Esophagus squamous epithelium (tissue), 4 donors: ENCODE results near the gene DCDC2C.

Experiments used
- POLR2A ChIP-seq, 4 donors: fragments of 450-650 bp; IDR thresholded peaks; one replicate each; pipeline ENCODE4 v1.6.1; 2017; ENCODE audit warnings: antibody characterized with exemption in 4 of 4, mild to moderate bottlenecking in 4 of 4, moderate library complexity in 3 of 4
- TF ChIP-seq, protein P1 (sequence below), 6 experiments: fragments of 450-650 bp in 4 of 6; fragments of 200-600 bp in 2 of 6; sonication (generic) in 2 of 6; IDR thresholded peaks; one replicate each; pipeline ENCODE4 v1.5.1; 2016 to 2019; ENCODE audit warnings: antibody characterized with exemption in 6 of 6, mild to moderate bottlenecking in 4 of 6, moderate library complexity in 4 of 6

DNA sequence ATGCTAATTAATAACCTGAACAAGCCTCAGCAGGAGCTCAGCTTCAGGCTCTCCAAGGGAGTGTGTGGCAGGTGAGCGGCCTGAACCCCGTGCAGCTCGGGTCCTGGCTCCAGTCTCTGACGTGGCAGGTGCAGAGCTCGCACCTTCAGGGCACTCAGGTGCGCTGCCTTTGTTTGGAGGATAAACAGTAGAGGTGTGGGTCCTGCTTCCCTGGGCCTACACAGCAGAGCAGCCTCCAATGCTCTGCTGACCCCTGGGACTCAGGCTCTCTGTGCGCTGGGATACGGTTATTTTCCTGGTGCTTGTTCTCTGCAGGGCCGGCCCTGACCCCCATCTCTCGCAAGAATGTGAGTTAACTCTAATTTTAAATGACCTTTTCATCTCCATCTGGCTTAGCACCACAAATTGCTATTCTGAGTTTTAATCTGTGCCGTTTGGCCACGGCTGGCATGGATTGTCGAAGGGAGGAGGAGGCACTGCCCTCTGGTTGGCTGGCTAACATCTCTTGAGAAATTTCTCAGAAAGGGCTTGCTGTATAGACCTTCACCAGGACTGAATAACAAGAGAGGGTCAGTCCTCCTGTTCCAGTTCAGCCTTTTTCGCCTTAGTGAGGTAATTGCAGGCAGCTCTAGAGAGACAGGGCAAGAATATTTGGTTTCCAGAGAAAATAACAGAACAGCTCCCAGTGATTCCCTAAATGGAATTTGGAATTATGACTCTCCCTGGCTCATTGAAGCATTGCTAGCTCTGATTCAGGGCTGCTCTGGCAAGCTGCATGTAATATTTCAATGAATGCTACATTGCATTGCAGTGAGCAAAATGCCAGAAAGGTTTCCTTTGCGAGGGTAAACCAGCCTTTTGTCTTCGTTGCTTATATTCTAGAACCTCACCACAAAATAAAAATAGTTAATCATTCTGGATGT is 161.8 kb downstream of the DCDC2C start:
- TF ChIP-seq, protein P1, sequence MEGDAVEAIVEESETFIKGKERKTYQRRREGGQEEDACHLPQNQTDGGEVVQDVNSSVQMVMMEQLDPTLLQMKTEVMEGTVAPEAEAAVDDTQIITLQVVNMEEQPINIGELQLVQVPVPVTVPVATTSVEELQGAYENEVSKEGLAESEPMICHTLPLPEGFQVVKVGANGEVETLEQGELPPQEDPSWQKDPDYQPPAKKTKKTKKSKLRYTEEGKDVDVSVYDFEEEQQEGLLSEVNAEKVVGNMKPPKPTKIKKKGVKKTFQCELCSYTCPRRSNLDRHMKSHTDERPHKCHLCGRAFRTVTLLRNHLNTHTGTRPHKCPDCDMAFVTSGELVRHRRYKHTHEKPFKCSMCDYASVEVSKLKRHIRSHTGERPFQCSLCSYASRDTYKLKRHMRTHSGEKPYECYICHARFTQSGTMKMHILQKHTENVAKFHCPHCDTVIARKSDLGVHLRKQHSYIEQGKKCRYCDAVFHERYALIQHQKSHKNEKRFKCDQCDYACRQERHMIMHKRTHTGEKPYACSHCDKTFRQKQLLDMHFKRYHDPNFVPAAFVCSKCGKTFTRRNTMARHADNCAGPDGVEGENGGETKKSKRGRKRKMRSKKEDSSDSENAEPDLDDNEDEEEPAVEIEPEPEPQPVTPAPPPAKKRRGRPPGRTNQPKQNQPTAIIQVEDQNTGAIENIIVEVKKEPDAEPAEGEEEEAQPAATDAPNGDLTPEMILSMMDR (IDR thresholded peaks at IDR 0.05) = no peak
- no peak for TF ChIP-seq POLR2A (IDR thresholded peaks at IDR 0.05)
